A549 (cell line): ENCODE measurements around the gene ADIPOQ. TPM values are rescaled to one million over a fixed set of nuclear protein-coding genes. Genes with fewer than 3 reads are reported as not detected.

Experiments used
- ATAC-seq, 2 experiments: fragments of 200-7000 bp in 1 of 2; fragments of >200 bp in 1 of 2; cut with Nextera tagmentation in 1 of 2; cut with Tn5 transposase in 1 of 2; 3 replicates each; pipeline versions ENCODE4 v1.8.0 to v1.9.1; 2018 to 2020; ENCODE audit warnings: mild to moderate bottlenecking in 1 of 2, moderate library complexity in 1 of 2
- CTCF ChIA-PET: fragments of 300-600 bp; sonication (Branson Sonifier 250); formaldehyde crosslinking; extraction: SDS; loops from one replicate; lab custom pipeline; 2021; ENCODE audit warnings: antibody characterized with exemption, inconsistent platforms; lab: Yijun Ruan, JAX
- POLR2A ChIA-PET: fragments of 350-600 bp; formaldehyde crosslinking; extraction: SDS; loops from one replicate; lab custom pipeline; 2021; ENCODE audit warnings: antibody characterized with exemption, inconsistent platforms; lab: Yijun Ruan, JAX
- DNase-seq, 2 experiments: peaks; one replicate each; pipeline versions ENCODE4 v3.0.0 to v3.0.0-alpha.2; 2011 to 2016; ENCODE audit warnings: low read depth in 1 of 2, low spot score in 1 of 2
- FAIRE-seq: peaks from 2 replicates; lab custom pipeline; 2011; peaks lifted over from hg19 to GRCh38; lab: Jason Lieb, UNC
- H3K27ac ChIP-seq, 2 experiments: fragments of >200 bp; sonication (Bioruptor Twin); formaldehyde crosslinking; 3 replicates each; pipeline ENCODE4 v1.5.1; 2016 to 2017
- H3K4me1 ChIP-seq: fragments of >200 bp; sonication (Bioruptor Twin); formaldehyde crosslinking; 3 replicates; pipeline ENCODE4 v1.6.1; 2016
- H3K4me2 ChIP-seq: fragments of >200 bp; sonication (Bioruptor Twin); formaldehyde crosslinking; 3 replicates; pipeline ENCODE4 v1.6.1; 2016
- H3K4me3 ChIP-seq: fragments of >200 bp; sonication (Bioruptor Twin); formaldehyde crosslinking; 3 replicates; pipeline ENCODE4 v1.5.1; 2016
- H3K9me3 ChIP-seq: fragments of >200 bp; sonication (Bioruptor Twin); formaldehyde crosslinking; 3 replicates; pipeline ENCODE4 v1.6.1; 2016
- CEBPB ChIP-seq, 2 experiments: fragments of >200 bp in 1 of 2; sonication (Bioruptor Twin) in 1 of 2; formaldehyde crosslinking in 1 of 2; IDR thresholded peaks; 2 replicates each; pipeline ENCODE4 v1.6.1; 2012 to 2016
- CHD2 ChIP-seq: fragments of 150-350 bp; IDR thresholded peaks from 2 replicates; pipeline ENCODE4 v1.6.1; 2014; ENCODE audit warnings: low read length; ENCODE audit not compliant: partially characterized antibody
- CTCF ChIP-seq: fragments of >200 bp; sonication (Bioruptor Twin); formaldehyde crosslinking; IDR thresholded peaks from 3 replicates; pipeline ENCODE4 v1.5.1; 2016
- E2F6 ChIP-seq: IDR thresholded peaks from 2 replicates; pipeline ENCODE4 v1.6.1; 2012; ENCODE audit warnings: low read depth, borderline replicate concordance
- FOXS1 ChIP-seq: fragments of 250-450 bp; sonication (Bioruptor Pico); IDR thresholded peaks from 2 replicates; pipeline ENCODE4 v1.5.0; 2020; ENCODE audit warnings: mild to moderate bottlenecking, moderate library complexity
- GATA3 ChIP-seq: IDR thresholded peaks from 2 replicates; pipeline ENCODE4 v1.6.1; 2012; ENCODE audit warnings: borderline replicate concordance
- HEYL ChIP-seq: fragments of 250-450 bp; sonication (Bioruptor Pico); IDR thresholded peaks from 2 replicates; pipeline ENCODE4 v1.8.0; 2021; ENCODE audit warnings: mild to moderate bottlenecking, moderate library complexity
- HOXB13 ChIP-seq: fragments of 250-450 bp; sonication (Bioruptor Pico); IDR thresholded peaks from 2 replicates; pipeline ENCODE4 v1.5.0; 2020; ENCODE audit warnings: low read depth, mild to moderate bottlenecking, moderate library complexity
- JUN ChIP-seq, 2 experiments: fragments of >200 bp; sonication (Bioruptor Twin); formaldehyde crosslinking; IDR thresholded peaks; 2 replicates in 1 of 2; 3 replicates in 1 of 2; pipeline ENCODE4 v1.6.1; 2016 to 2017
- JUNB ChIP-seq: fragments of >200 bp; sonication (Bioruptor Twin); formaldehyde crosslinking; IDR thresholded peaks from 2 replicates; pipeline ENCODE4 v1.6.1; 2016
- KDM5A ChIP-seq: fragments of 200-600 bp; sonication (generic); IDR thresholded peaks from 2 replicates; pipeline ENCODE4 v1.6.1; 2016; ENCODE audit warnings: antibody characterized with exemption, mild to moderate bottlenecking
- MAFK ChIP-seq: fragments of 450-650 bp; IDR thresholded peaks from 2 replicates; pipeline ENCODE4 v1.6.1; 2014; ENCODE audit not compliant: partially characterized antibody
- MAX ChIP-seq: IDR thresholded peaks from 2 replicates; pipeline ENCODE4 v1.6.1; 2012
- PHF8 ChIP-seq: fragments of 200-600 bp; sonication (generic); IDR thresholded peaks from 2 replicates; pipeline ENCODE4 v1.6.1; 2016; ENCODE audit warnings: low read depth, mild to moderate bottlenecking, antibody characterized with exemption, moderate library complexity, borderline replicate concordance
- POLR2A ChIP-seq: IDR thresholded peaks from 2 replicates; pipeline ENCODE4 v1.6.1; 2012; ENCODE audit warnings: mild to moderate bottlenecking, low read length
- RFX5 ChIP-seq: fragments of 450-650 bp; IDR thresholded peaks from 2 replicates; pipeline ENCODE4 v1.7.1; 2014; ENCODE audit warnings: antibody characterized with exemption, mild to moderate bottlenecking, moderate library complexity
- RNF2 ChIP-seq: fragments of 200-600 bp; sonication (generic); IDR thresholded peaks from 2 replicates; pipeline ENCODE4 v1.6.1; 2016; ENCODE audit warnings: low read depth, mild to moderate bottlenecking, antibody characterized with exemption, moderate library complexity, borderline replicate concordance
- SREBF2 ChIP-seq: fragments of 450-650 bp; IDR thresholded peaks from 2 replicates; pipeline ENCODE4 v1.6.1; 2014; ENCODE audit warnings: mild to moderate bottlenecking, moderate library complexity
- TFCP2L1 ChIP-seq: fragments of 250-450 bp; sonication (Bioruptor Pico); IDR thresholded peaks from 2 replicates; pipeline ENCODE4 v1.5.0; 2021; ENCODE audit warnings: mild to moderate bottlenecking
- USF2 ChIP-seq: fragments of 450-650 bp; IDR thresholded peaks from 2 replicates; pipeline ENCODE4 v1.6.1; 2014; ENCODE audit warnings: antibody characterized with exemption
- ZC3H11A ChIP-seq: fragments of 450-650 bp; IDR thresholded peaks from 2 replicates; pipeline ENCODE4 v1.6.1; 2014; ENCODE audit warnings: antibody characterized with exemption, mild to moderate bottlenecking
- ZNF302 ChIP-seq: fragments of 250-450 bp; sonication (Bioruptor Pico); IDR thresholded peaks from 2 replicates; pipeline ENCODE4 v1.9.0; 2021; ENCODE audit warnings: inconsistent platforms, mild to moderate bottlenecking, moderate library complexity
- WGBS: methylation state at CpG from one replicate; pipeline ENCODE4 v1.1.6; 2017; ENCODE audit errors: missing lambda C conversion rate; 5-methylcytosine and 5-hydroxymethylcytosine counted together
- polyA plus RNA-seq, 4 experiments: library from polyadenylated mRNA; depleted of rRNA in 3 of 4; stranded (reverse); fragments of >200 nt; fragmentation: RNase III in 1 of 4; extraction: RNeasy Plus Mini Kit Qiagen cat#74134 plus additional on column Dnase treatment in 1 of 4; gene quantifications; 2 replicates in 3 of 4; 3 replicates in 1 of 4; pipeline ENCODE4 v1.2.3, GENCODE V29; 2011 to 2017
- TF ChIP-seq, protein P1 (sequence below): fragments of >200 bp; sonication (Bioruptor Twin); formaldehyde crosslinking; IDR thresholded peaks from 3 replicates; pipeline ENCODE4 v1.6.1; 2016

Gene ADIPOQ
- polyA plus RNA-seq, 2 of the 4 experiments (the other 2 are of a cell fraction): not detected

- DNase-seq (peak; percentile 72 to 91), FAIRE-seq (no peak), ATAC-seq (peak; percentile 86 to 93)
- H3K9me3 ChIP-seq: no peaks in the 10 kb centered on the region
- H3K4me1 ChIP-seq: peaks cover 10% of the 10 kb centered on the region; the same call in 1 of the 3 replicates
- CTCF ChIA-PET: interaction anchor here (0.6 to 2.0 kb wide), 6 partner anchors 17 to 688 kb away, joined by 3 to 5 read pairs (median 5); no protein-coding TSS in a partner anchor
- WGBS: 8% methylated on average over 23 of the region's 80 CpGs
- H3K4me2 ChIP-seq: peak overlapping the region; percentile 73
- POLR2A ChIA-PET: interaction anchor here (1.0 to 1.6 kb wide), 4 partner anchors 19 to 337 kb away, joined by 3 to 11 read pairs (median 4); partner anchors contain the start of genes DNAJB11 and EIF4A2
- H3K4me3 ChIP-seq: peak overlapping the region; percentile 70
- TF ChIP-seq KDM5A (no peak), RFX5 (no peak), CEBPB (IDR thresholded peaks at IDR 0.05) (peak; percentile 90 to 92; a peak in 3 of 4 replicates), HEYL (no peak), MAFK (no peak), PHF8 (no peak; the same call in 1 of the 2 replicates), MAX (peak; percentile 44; the same call in 1 of the 2 replicates), USF2 (no peak), JUNB (no peak), E2F6 (peak; percentile 85), JUN (IDR thresholded peaks at IDR 0.05) (peak in 1 of 2 experiments; percentile 62; a peak in 1 of 5 replicates), FOXS1 (CRISPR knock-in tag) (no peak), POLR2A (peak; percentile 74), CHD2 (no peak)
- TF ChIP-seq, protein P1, sequence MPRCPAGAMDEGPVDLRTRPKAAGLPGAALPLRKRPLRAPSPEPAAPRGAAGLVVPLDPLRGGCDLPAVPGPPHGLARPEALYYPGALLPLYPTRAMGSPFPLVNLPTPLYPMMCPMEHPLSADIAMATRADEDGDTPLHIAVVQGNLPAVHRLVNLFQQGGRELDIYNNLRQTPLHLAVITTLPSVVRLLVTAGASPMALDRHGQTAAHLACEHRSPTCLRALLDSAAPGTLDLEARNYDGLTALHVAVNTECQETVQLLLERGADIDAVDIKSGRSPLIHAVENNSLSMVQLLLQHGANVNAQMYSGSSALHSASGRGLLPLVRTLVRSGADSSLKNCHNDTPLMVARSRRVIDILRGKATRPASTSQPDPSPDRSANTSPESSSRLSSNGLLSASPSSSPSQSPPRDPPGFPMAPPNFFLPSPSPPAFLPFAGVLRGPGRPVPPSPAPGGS: peak; percentile 41; the same call in 1 of the 3 replicates
- peak overlapping the region; percentile 86 to 99 for H3K27ac ChIP-seq
Measured at GRCh38 chr3:186826976-186827857, 15.3 kb upstream of the ADIPOQ start.

DNA sequence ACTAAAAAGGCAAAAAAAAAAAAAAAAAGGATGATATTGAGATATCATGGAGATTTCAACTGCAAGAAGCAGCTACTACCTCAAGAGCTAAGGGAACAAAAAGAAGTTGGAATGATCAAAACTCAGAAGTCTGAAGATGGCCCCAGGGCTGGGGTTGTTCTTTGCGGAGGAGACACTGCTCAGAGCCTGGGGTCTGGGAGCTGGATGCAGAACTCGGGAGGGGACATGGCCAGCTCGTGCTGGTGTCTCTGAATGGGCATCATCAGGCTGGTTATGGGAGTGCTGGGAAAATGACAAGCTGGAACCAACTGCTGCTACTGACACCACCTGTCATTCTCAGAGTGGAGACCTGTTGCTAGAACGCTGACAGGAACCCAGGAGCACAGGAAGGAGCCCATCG, 14.2 kb upstream of the ADIPOQ start:
- WGBS: 33% methylated on average over 3 of the region's 5 CpGs
- no peak overlapping the region for H3K27ac ChIP-seq
- ChIA-PET POLR2A (no interaction called here), CTCF (interaction anchor here (1.9 to 2.0 kb wide), 2 partner anchors 211 to 336 kb away, joined by 5 read pairs; no protein-coding TSS in a partner anchor)
- TF ChIP-seq TFCP2L1 (CRISPR knock-in tag) (no peak), GATA3 (no peak), HOXB13 (no peak), SREBF2 (no peak), ZNF302 (CRISPR knock-in tag) (no peak), CHD2 (no peak), PHF8 (no peak), CTCF (no peak), RNF2 (no peak), ZC3H11A (no peak)
- FAIRE-seq (no peak), DNase-seq (no peak), ATAC-seq (no peak)
- H3K4me1 ChIP-seq: peaks cover 9% of the 10 kb centered on the region; the same call in 1 of the 3 replicates
- H3K4me2 ChIP-seq: no peak overlapping the region
- H3K4me3 ChIP-seq: no peak overlapping the region
- no peaks in the 10 kb centered on the region for H3K9me3 ChIP-seq
